T-cell (primary cell): ENCODE measurements around the gene ZC3H7B. TPM values are rescaled to one million over a fixed set of nuclear protein-coding genes. Genes with fewer than 3 reads are reported as not detected.

ENCODE experiments used
- ATAC-seq, 4 experiments: fragments of 200-7000 bp in 3 of 4; fragments of 150-1000 bp in 1 of 4; cut with Tn5 transposase; replicated peaks in 1 of 4; 1 replicate in 3 of 4; 2 replicates in 1 of 4; pipeline ENCODE4 v1.10.0; 2021; ENCODE audit warnings: moderate library complexity in 3 of 4, mild to moderate bottlenecking in 2 of 4, moderate number of reproducible peaks in 1 of 4
- CTCF ChIA-PET, 2 donors: fragments of 300-600 bp; sonication (Branson Sonifier 250); formaldehyde crosslinking; loops; one replicate each; lab custom pipeline; 2022; ENCODE audit warnings: antibody characterized with exemption in 2 of 2; lab: Charles Lee
- POLR2A ChIA-PET, 2 donors: fragments of 300-600 bp; sonication (Branson Sonifier 250); formaldehyde crosslinking; loops; one replicate each; lab custom pipeline; 2022; ENCODE audit warnings: antibody characterized with exemption in 2 of 2; lab: Charles Lee
- DNase-seq, 35 experiments: peaks; one replicate each; pipeline versions ENCODE4 v3.0.0 to v3.0.0-alpha.2; 2013 to 2023
- H3K27ac ChIP-seq: one replicate; pipeline ENCODE4 v1.5.1; 2013; ENCODE audit warnings: low read length
- H3K27me3 ChIP-seq, 2 experiments: replicated peaks in 1 of 2; 1 replicate in 1 of 2; 2 replicates in 1 of 2; pipeline versions ENCODE4 v1.6.1 to v1.7.0; 2013; ENCODE audit warnings: low read length in 1 of 2, mixed read lengths in 1 of 2; ENCODE audit not compliant: control insufficient read depth in 2 of 2, insufficient read depth in 2 of 2; ENCODE audit errors: extremely low read depth in 1 of 2
- H3K36me3 ChIP-seq, 2 donors: 1 replicate in 1 of 2; 2 replicates in 1 of 2; pipeline versions ENCODE4 v1.6.1 to v1.7.0; 2013; ENCODE audit warnings: low read length in 1 of 2; ENCODE audit not compliant: control insufficient read depth in 2 of 2, insufficient read depth in 1 of 2; ENCODE audit errors: extremely low read depth in 1 of 2
- H3K4me1 ChIP-seq, 2 experiments: 1 replicate in 1 of 2; 2 replicates in 1 of 2; pipeline versions ENCODE4 v1.6.1 to v1.7.0; 2013; ENCODE audit warnings: low read length in 2 of 2, mixed read lengths in 1 of 2; ENCODE audit not compliant: insufficient read depth in 2 of 2, control insufficient read depth in 1 of 2; ENCODE audit errors: extremely low read depth in 1 of 2
- H3K4me3 ChIP-seq, 2 donors: 1 replicate in 1 of 2; 2 replicates in 1 of 2; pipeline versions ENCODE4 v1.5.1 to v1.7.0; 2013; ENCODE audit warnings: mild to moderate bottlenecking in 2 of 2, low read length in 1 of 2, moderate library complexity in 1 of 2; ENCODE audit not compliant: control insufficient read depth in 1 of 2; ENCODE audit errors: extremely low read depth in 1 of 2
- H3K9me3 ChIP-seq: 2 replicates; pipeline ENCODE4 v1.7.0; 2013
- H3K27ac Mint-ChIP-seq, 2 donors: one replicate each; pipeline ENCODE4 v1.8.0; 2020 to 2021; ENCODE audit warnings: mild to moderate bottlenecking in 2 of 2, mixed read lengths in 2 of 2
- H3K27me3 Mint-ChIP-seq, 2 donors: one replicate each; pipeline ENCODE4 v1.8.0; 2021 to 2022; ENCODE audit warnings: mixed read lengths in 2 of 2
- H3K36me3 Mint-ChIP-seq: one replicate; pipeline ENCODE4 v1.8.0; 2021; ENCODE audit warnings: mixed read lengths
- H3K4me1 Mint-ChIP-seq, 3 donors: one replicate each; pipeline ENCODE4 v1.8.0; 2020 to 2022; ENCODE audit warnings: mixed read lengths in 3 of 3, mild to moderate bottlenecking in 1 of 3
- H3K4me3 Mint-ChIP-seq, 3 donors: one replicate each; pipeline ENCODE4 v1.8.0; 2020 to 2022; ENCODE audit warnings: mild to moderate bottlenecking in 3 of 3, mixed read lengths in 3 of 3, moderate library complexity in 3 of 3
- H3K9me3 Mint-ChIP-seq, 3 donors: one replicate each; pipeline ENCODE4 v1.8.0; 2020 to 2022; ENCODE audit warnings: mixed read lengths in 3 of 3
- WGBS: methylation state at CpG from one replicate; pipeline ENCODE4 v1.1.5; 2013; ENCODE audit warnings: missing lambda C conversion rate; ENCODE audit not compliant: insufficient coverage; 5-methylcytosine and 5-hydroxymethylcytosine counted together
- total RNA-seq, 35 experiments: library from RNA in 6 of 35; stranded (reverse) in 6 of 35; fragments of 120-200 nt in 1 of 35; gene quantifications; one replicate each; pipeline versions ENCODE4 v1.2.1 to v1.2.4 and lab custom pipeline; 2013 to 2026

Gene ZC3H7B
- total RNA-seq, 5 donors from 2014 or later (not counting 1 experiment from before 2014, with no cell fraction given) = 38.5 to 50.3 (median 47.9) TPM

DNA sequence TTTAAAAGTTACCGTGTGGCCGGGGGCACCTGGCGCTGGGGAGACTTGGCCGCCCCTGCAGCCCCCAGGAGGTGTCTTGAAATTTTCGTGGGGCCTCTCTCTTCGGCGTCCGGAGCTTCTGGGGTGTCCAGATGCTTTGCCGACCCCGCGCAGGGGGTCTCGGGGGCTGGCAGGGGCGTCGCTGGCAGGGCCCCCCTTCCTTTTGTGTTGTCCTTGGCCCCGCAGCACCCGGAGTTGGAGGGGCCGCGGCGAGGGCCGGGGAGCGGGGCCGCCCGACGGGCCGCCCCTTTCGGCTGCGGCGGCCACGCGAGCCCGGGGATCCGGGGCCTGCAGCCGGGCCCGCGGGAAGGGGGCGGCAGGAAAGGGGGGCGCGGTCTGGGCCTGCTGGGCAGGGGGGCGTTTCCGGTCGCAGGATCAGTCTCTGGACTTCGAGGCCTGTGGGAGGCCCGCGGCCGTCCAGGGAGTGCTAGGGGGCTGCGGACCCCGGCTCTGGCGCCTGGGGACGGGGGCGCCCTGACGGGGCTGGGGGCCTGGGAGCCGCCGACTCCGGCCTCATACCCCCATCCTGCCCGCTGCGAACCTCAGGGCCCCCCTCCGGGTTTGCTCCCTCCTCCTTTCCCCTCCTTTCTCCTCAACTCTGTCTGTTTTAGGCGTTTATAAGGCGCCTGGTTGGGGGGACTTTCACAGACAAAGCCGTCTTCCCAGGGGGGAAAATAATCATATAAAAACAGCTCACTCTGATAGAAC is 869 bp downstream of the ZC3H7B start:
- DNase-seq = peak in 10 of 35 experiments; percentile 0 to 33 (median 10)
- ChIA-PET POLR2A (interaction anchor here (0.5 to 1.2 kb wide), 3 partner anchors 13 to 79 kb away, joined by 3 to 10 read pairs (median 4); partner anchors contain the start of gene RANGAP1 (in 1 of the 2)), CTCF (interaction anchor here in 1 of 2 donors (0.5 to 1.2 kb wide), 5 partner anchors 16 to 385 kb away, joined by 3 to 9 read pairs (median 5); partner anchors contain the start of genes ACO2, PHF5A, RANGAP1 and TEF)
- Mint-ChIP-seq H3K4me3 (peak overlapping the region; percentile 71 to 81 (median 74)), H3K4me1 (peaks cover 25 to 36% (median 35%) of the 10 kb centered on the region in 3 donors), H3K27ac (peak overlapping the region; percentile 71 to 84), H3K27me3 (no peaks in the 10 kb centered on the region), H3K36me3 (no peaks in the 10 kb centered on the region), H3K9me3 (no peaks in the 10 kb centered on the region)
- H3K27me3 ChIP-seq = peaks cover 0 to 2% of the 10 kb centered on the region in 2 experiments
- no peaks in the 10 kb centered on the region for H3K9me3 ChIP-seq
- under 1% methylated on average over 50 of the region's 60 CpGs for WGBS
- peaks cover 3 to 26% of the 10 kb centered on the region in 2 experiments for H3K4me1 ChIP-seq
- no peak for ATAC-seq
- H3K4me3 ChIP-seq = peak overlapping the region; percentile 85 to 97
- H3K27ac ChIP-seq = peak overlapping the region; percentile 62
- peaks cover 0 to 9% of the 10 kb centered on the region in 2 donors for H3K36me3 ChIP-seq

- Histone ChIP-seq H3K27me3 (peaks cover 0 to 2% of the 10 kb centered on the region in 2 experiments), H3K36me3 (peaks cover 0 to 10% of the 10 kb centered on the region in 2 donors), H3K9me3 (no peaks in the 10 kb centered on the region), H3K27ac (peak overlapping the region; percentile 62), H3K4me1 (peaks cover 3 to 27% of the 10 kb centered on the region in 2 experiments), H3K4me3 (peak overlapping the region; percentile 45 to 97)
- ATAC-seq = no peak
- peak overlapping the region; percentile 71 to 84 for H3K27ac Mint-ChIP-seq
- ChIA-PET POLR2A (no interaction called here), CTCF (interaction anchor here in 1 of 2 donors (0.6 to 0.9 kb wide), 2 partner anchors 17 to 385 kb away, joined by 3 to 4 read pairs; partner anchors contain the start of gene RANGAP1)
- H3K4me3 Mint-ChIP-seq = peak overlapping the region; percentile 71 to 81 (median 74)
- no peaks in the 10 kb centered on the region for H3K36me3 Mint-ChIP-seq
- H3K4me1 Mint-ChIP-seq = peaks cover 26 to 42% (median 41%) of the 10 kb centered on the region in 3 donors
- H3K9me3 Mint-ChIP-seq = no peaks in the 10 kb centered on the region
- whole genome bisulfite sequencing = no CpG with 5 or more reads among the region's 5 CpGs
- no peak for DNase-seq
- no peaks in the 10 kb centered on the region for H3K27me3 Mint-ChIP-seq
These were observed 1.5 kb downstream of the ZC3H7B start for GRCh38 chr22:41302811-41303210.

GRCh38 chr22:41305646-41306045 is 4.3 kb downstream of the ZC3H7B start:
- Mint-ChIP-seq H3K9me3 (no peaks in the 10 kb centered on the region), H3K27ac (peak overlapping the region in 1 of 2 donors; percentile 30)
- POLR2A ChIA-PET = interaction anchor here (0.6 kb wide), 4 partner anchors 10 to 570 kb away, joined by 3 to 5 read pairs (median 5); partner anchors contain the start of gene RANGAP1 (in 1 of the 2)

GRCh38 chr22:41308054-41308453 is 6.7 kb downstream of the ZC3H7B start:
- Histone ChIP-seq H3K27ac (no peak overlapping the region), H3K36me3 (peaks cover 5 to 18% of the 10 kb centered on the region in 2 donors), H3K4me1 (peaks cover 0 to 20% of the 10 kb centered on the region in 2 experiments), H3K4me3 (no peak overlapping the region), H3K9me3 (no peaks in the 10 kb centered on the region), H3K27me3 (no peaks in the 10 kb centered on the region)
- ChIA-PET POLR2A (no interaction called here), CTCF (no interaction called here)
- H3K9me3 Mint-ChIP-seq = no peaks in the 10 kb centered on the region
- no peak overlapping the region for H3K4me3 Mint-ChIP-seq
- DNase-seq (no peak), ATAC-seq (no peak)
- no peaks in the 10 kb centered on the region for H3K27me3 Mint-ChIP-seq
- peak overlapping the region in 1 of 2 donors; percentile 35 for H3K27ac Mint-ChIP-seq
- H3K4me1 Mint-ChIP-seq = peaks cover 34 to 51% (median 49%) of the 10 kb centered on the region in 3 donors
- H3K36me3 Mint-ChIP-seq = no peaks in the 10 kb centered on the region
- 13% methylated on average over 1 of the region's 3 CpGs for WGBS

More at GRCh38 chr22:41305646-41306045, 4.3 kb downstream of the ZC3H7B start:
- Mint-ChIP-seq H3K4me3 (no peak overlapping the region), H3K36me3 (no peaks in the 10 kb centered on the region), H3K27me3 (no peaks in the 10 kb centered on the region), H3K4me1 (peaks cover 35 to 53% (median 51%) of the 10 kb centered on the region in 3 donors)
- no peaks in the 10 kb centered on the region for H3K9me3 ChIP-seq
- H3K36me3 ChIP-seq = peaks cover 5 to 18% of the 10 kb centered on the region in 2 donors
- CTCF ChIA-PET = no interaction called here
- peaks cover 2 to 32% of the 10 kb centered on the region in 2 experiments for H3K4me1 ChIP-seq
- H3K4me3 ChIP-seq = no peak overlapping the region
- ATAC-seq (no peak), DNase-seq (no peak)
- no peaks in the 10 kb centered on the region for H3K27me3 ChIP-seq
- no peak overlapping the region for H3K27ac ChIP-seq
- 93% methylated on average over 4 of the region's 4 CpGs for WGBS

GRCh38 chr22:41308544-41308947 is 7.2 kb downstream of the ZC3H7B start:
- peaks cover 5 to 18% of the 10 kb centered on the region in 2 donors for H3K36me3 ChIP-seq
- Mint-ChIP-seq H3K4me1 (peaks cover 29 to 47% (median 44%) of the 10 kb centered on the region in 3 donors), H3K27ac (peak overlapping the region in 1 of 2 donors; percentile 35), H3K9me3 (no peaks in the 10 kb centered on the region), H3K27me3 (no peaks in the 10 kb centered on the region), H3K4me3 (no peak overlapping the region), H3K36me3 (no peaks in the 10 kb centered on the region)
- no peak overlapping the region for H3K4me3 ChIP-seq
- no peak for DNase-seq
- H3K27me3 ChIP-seq = no peaks in the 10 kb centered on the region
- no peaks in the 10 kb centered on the region for H3K9me3 ChIP-seq
- ChIA-PET POLR2A (interaction anchor here in 1 of 2 donors (0.5 kb wide), 1 partner anchor 32 kb away, joined by 3 read pairs; no protein-coding TSS in a partner anchor), CTCF (interaction anchor here in 1 of 2 donors (0.7 kb wide), 1 partner anchor 214 kb away, joined by 9 read pairs; no protein-coding TSS in a partner anchor)
- ATAC-seq = no peak
- no peak overlapping the region for H3K27ac ChIP-seq
- 91% methylated on average over 7 of the region's 7 CpGs for WGBS
- peaks cover 0 to 16% of the 10 kb centered on the region in 2 experiments for H3K4me1 ChIP-seq

GRCh38 chr22:41310336-41310735 is 9.0 kb downstream of the ZC3H7B start:
- 100% methylated on average over 1 of the region's 1 CpG for WGBS
- no peak for DNase-seq
- Histone ChIP-seq H3K27me3 (no peaks in the 10 kb centered on the region), H3K36me3 (peaks cover 5 to 10% of the 10 kb centered on the region in 2 donors), H3K4me1 (peaks cover 0 to 10% of the 10 kb centered on the region in 2 experiments), H3K27ac (no peak overlapping the region), H3K9me3 (no peaks in the 10 kb centered on the region), H3K4me3 (no peak overlapping the region)
- Mint-ChIP-seq H3K4me1 (peaks cover 20 to 38% (median 36%) of the 10 kb centered on the region in 3 donors), H3K36me3 (no peaks in the 10 kb centered on the region), H3K27me3 (no peaks in the 10 kb centered on the region), H3K9me3 (no peaks in the 10 kb centered on the region), H3K27ac (no peak overlapping the region), H3K4me3 (no peak overlapping the region)
- ChIA-PET POLR2A (interaction anchor here in 1 of 2 donors (0.6 kb wide), 1 partner anchor 19 kb away, joined by 3 read pairs; no protein-coding TSS in a partner anchor), CTCF (no interaction called here)
- ATAC-seq = no peak
